ENCODE results near the gene ZFP64. TPM values are rescaled to one million over a fixed set of nuclear protein-coding genes. Genes with fewer than 3 reads are reported as not detected.

ZFP64 gene
- total RNA-seq, 1 donor from 2014 or later: 3.4 TPM

GRCh38 chr20:52152921-52153320, 38.7 kb downstream of the ZFP64 start:
- H3K9me3 ChIP-seq: peaks cover 0 to 7% of the 10 kb centered on the region in 2 donors
- no peaks in the 10 kb centered on the region for H3K4me1 ChIP-seq
- H3K36me3 ChIP-seq: peaks cover 14 to 30% of the 10 kb centered on the region in 2 donors
- H3K27me3 ChIP-seq: no peaks in the 10 kb centered on the region
- no peak overlapping the region for H3K27ac ChIP-seq
- no peak for TF ChIP-seq CTCF (IDR thresholded peaks at IDR 0.05)
- DNase-seq (ENCODE audit: low spot score in 2 of 2): no peak
- H3K4me3 ChIP-seq: no peak overlapping the region
- intact Hi-C loops (cut with DNase I): no loop called here

- Histone ChIP-seq H3K27ac (no peak overlapping the region), H3K4me1 (no peaks in the 10 kb centered on the region), H3K4me3 (no peak overlapping the region), H3K27me3 (no peaks in the 10 kb centered on the region), H3K9me3 (peaks cover 0 to 2% of the 10 kb centered on the region in 2 donors), H3K36me3 (peaks cover 14 to 25% of the 10 kb centered on the region in 2 donors)
- intact Hi-C loops (cut with DNase I): no loop called here
- DNase-seq (ENCODE audit: low spot score in 2 of 2): no peak
- TF ChIP-seq CTCF (IDR thresholded peaks at IDR 0.05): no peak
Measured at GRCh38 chr20:52152416-52152815, 39.2 kb downstream of the ZFP64 start.

GRCh38 chr20:52150440-52151258, 40.9 kb downstream of the ZFP64 start:
- Histone ChIP-seq H3K27ac (no peak overlapping the region), H3K4me3 (no peak overlapping the region), H3K4me1 (no peaks in the 10 kb centered on the region), H3K27me3 (no peaks in the 10 kb centered on the region), H3K36me3 (peaks cover 14 to 20% of the 10 kb centered on the region in 2 donors), H3K9me3 (no peaks in the 10 kb centered on the region)
- TF ChIP-seq CTCF (IDR thresholded peaks at IDR 0.05): peak; percentile 19 to 77 (median 74)
- intact Hi-C loops (cut with DNase I): no loop called here
- no peak for DNase-seq (ENCODE audit: low spot score in 2 of 2)

- intact Hi-C loops (cut with DNase I): no loop called here
- no peaks in the 10 kb centered on the region for H3K9me3 ChIP-seq
- H3K27ac ChIP-seq: no peak overlapping the region
- no peaks in the 10 kb centered on the region for H3K27me3 ChIP-seq
- H3K36me3 ChIP-seq: no peaks in the 10 kb centered on the region
- H3K4me3 ChIP-seq: no peak overlapping the region
- DNase-seq (ENCODE audit: low spot score in 2 of 2): no peak
- H3K4me1 ChIP-seq: no peaks in the 10 kb centered on the region
- no peak for TF ChIP-seq CTCF (IDR thresholded peaks at IDR 0.05)
Measured at GRCh38 chr20:52145587-52145986, 46.0 kb downstream of the ZFP64 start.

- Histone ChIP-seq H3K27me3 (no peaks in the 10 kb centered on the region), H3K4me1 (no peaks in the 10 kb centered on the region), H3K27ac (no peak overlapping the region), H3K36me3 (no peaks in the 10 kb centered on the region), H3K9me3 (no peaks in the 10 kb centered on the region), H3K4me3 (no peak overlapping the region)
- no peak for DNase-seq (ENCODE audit: low spot score in 2 of 2)
- no peak for TF ChIP-seq CTCF (IDR thresholded peaks at IDR 0.05)
- intact Hi-C loops (cut with DNase I): no loop called here
Measured at GRCh38 chr20:52143277-52143676, 48.3 kb downstream of the ZFP64 start.

All from ascending aorta (tissue), 2 donors.